Ishikawa (cell line): ENCODE data around the gene PAK6.

Experiments used
- CEBPB ChIP-seq: IDR thresholded peaks from 2 replicates; pipeline ENCODE4 v1.6.1; 2012
- CREB1 ChIP-seq: IDR thresholded peaks from 2 replicates; pipeline ENCODE4 v1.6.1; 2012; ENCODE audit warnings: low read depth
- EGR1 ChIP-seq: IDR thresholded peaks from 2 replicates; pipeline ENCODE4 v1.6.1; 2012
- EP300 ChIP-seq: IDR thresholded peaks from 2 replicates; pipeline ENCODE4 v1.6.1; 2012; ENCODE audit warnings: borderline replicate concordance
- FOXM1 ChIP-seq: IDR thresholded peaks from 2 replicates; pipeline ENCODE4 v1.6.1; 2012; ENCODE audit warnings: low read depth, borderline replicate concordance
- NFIC ChIP-seq: IDR thresholded peaks from 2 replicates; pipeline ENCODE4 v1.6.1; 2012
- RAD21 ChIP-seq: IDR thresholded peaks from 2 replicates; pipeline ENCODE4 v1.6.1; 2012; ENCODE audit warnings: low read depth
- TAF1 ChIP-seq: IDR thresholded peaks from 2 replicates; pipeline ENCODE4 v1.6.1; 2012; ENCODE audit warnings: low read depth, mild to moderate bottlenecking
- TCF12 ChIP-seq: IDR thresholded peaks from 2 replicates; pipeline ENCODE4 v1.6.1; 2012; ENCODE audit warnings: low read depth
- TEAD4 ChIP-seq: IDR thresholded peaks from 2 replicates; pipeline ENCODE4 v1.6.1; 2012
- USF1 ChIP-seq: IDR thresholded peaks from 2 replicates; pipeline ENCODE4 v1.6.1; 2012
- YY1 ChIP-seq: IDR thresholded peaks from 2 replicates; pipeline ENCODE4 v1.6.1; 2012; ENCODE audit warnings: low read depth
- ZBTB7A ChIP-seq: IDR thresholded peaks from 2 replicates; pipeline ENCODE4 v1.6.1; 2012; ENCODE audit warnings: low read depth
- TF ChIP-seq, protein P1 (sequence below): IDR thresholded peaks from 2 replicates; pipeline ENCODE4 v1.6.1; 2012; ENCODE audit warnings: low read depth, mild to moderate bottlenecking
- TF ChIP-seq, protein P2 (sequence below): IDR thresholded peaks from 2 replicates; pipeline ENCODE4 v1.6.1; 2012

Gene PAK6

GRCh38 chr15:40300367-40300766 lies 61.5 kb downstream of the PAK6 start:
- TF ChIP-seq USF1, result no peak
- TF ChIP-seq TAF1, result no peak

GRCh38 chr15:40300771-40301170 lies 61.9 kb downstream of the PAK6 start:
- TF ChIP-seq USF1, result no peak

DNA sequence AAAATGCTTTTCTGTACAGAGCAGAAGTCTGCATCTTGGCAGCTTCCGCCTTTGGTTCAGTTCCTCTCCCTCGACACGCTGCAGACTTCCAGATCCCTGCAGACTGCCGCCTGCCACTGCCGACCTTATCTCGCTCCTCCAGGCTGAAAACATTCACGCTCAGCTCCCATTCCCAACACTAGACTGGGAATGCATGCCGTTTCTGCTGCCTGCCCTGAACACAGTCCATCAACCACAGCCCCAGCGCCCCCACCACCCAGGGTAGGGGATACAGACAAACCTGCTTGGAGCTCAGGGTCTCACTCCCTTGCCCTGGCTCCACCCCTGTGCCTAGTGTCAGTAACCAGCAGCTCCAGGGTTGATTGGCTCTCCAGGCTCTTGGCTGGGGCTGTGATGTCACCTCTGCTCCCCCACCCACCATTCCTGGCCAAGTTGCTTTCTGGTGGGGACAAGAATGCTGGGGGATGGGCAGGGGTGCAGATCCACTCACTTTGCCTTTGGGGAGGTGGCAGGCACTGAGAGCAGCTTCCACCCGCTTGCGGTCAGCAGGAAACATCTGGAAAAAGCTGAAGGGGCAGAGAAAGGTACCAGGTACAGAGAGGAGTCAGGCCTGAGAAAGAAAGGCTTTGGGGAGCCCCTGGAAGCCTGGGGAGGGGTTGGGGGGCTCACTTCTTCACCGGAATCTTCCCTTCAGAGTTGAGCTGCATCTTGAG lies 62.8 kb downstream of the PAK6 start:
- TF ChIP-seq RAD21, result no peak
- no peak for TF ChIP-seq YY1
- TF ChIP-seq, protein P1, sequence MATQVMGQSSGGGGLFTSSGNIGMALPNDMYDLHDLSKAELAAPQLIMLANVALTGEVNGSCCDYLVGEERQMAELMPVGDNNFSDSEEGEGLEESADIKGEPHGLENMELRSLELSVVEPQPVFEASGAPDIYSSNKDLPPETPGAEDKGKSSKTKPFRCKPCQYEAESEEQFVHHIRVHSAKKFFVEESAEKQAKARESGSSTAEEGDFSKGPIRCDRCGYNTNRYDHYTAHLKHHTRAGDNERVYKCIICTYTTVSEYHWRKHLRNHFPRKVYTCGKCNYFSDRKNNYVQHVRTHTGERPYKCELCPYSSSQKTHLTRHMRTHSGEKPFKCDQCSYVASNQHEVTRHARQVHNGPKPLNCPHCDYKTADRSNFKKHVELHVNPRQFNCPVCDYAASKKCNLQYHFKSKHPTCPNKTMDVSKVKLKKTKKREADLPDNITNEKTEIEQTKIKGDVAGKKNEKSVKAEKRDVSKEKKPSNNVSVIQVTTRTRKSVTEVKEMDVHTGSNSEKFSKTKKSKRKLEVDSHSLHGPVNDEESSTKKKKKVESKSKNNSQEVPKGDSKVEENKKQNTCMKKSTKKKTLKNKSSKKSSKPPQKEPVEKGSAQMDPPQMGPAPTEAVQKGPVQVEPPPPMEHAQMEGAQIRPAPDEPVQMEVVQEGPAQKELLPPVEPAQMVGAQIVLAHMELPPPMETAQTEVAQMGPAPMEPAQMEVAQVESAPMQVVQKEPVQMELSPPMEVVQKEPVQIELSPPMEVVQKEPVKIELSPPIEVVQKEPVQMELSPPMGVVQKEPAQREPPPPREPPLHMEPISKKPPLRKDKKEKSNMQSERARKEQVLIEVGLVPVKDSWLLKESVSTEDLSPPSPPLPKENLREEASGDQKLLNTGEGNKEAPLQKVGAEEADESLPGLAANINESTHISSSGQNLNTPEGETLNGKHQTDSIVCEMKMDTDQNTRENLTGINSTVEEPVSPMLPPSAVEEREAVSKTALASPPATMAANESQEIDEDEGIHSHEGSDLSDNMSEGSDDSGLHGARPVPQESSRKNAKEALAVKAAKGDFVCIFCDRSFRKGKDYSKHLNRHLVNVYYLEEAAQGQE, result no peak
- no peak for TF ChIP-seq TCF12
- no peak for TF ChIP-seq EGR1
- no peak for TF ChIP-seq USF1
- no peak for TF ChIP-seq FOXM1
- TF ChIP-seq, protein P2, sequence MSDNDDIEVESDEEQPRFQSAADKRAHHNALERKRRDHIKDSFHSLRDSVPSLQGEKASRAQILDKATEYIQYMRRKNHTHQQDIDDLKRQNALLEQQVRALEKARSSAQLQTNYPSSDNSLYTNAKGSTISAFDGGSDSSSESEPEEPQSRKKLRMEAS, result no peak
- TF ChIP-seq CEBPB, result no peak
- TF ChIP-seq EP300, result no peak
- TF ChIP-seq ZBTB7A, result no peak
- TF ChIP-seq TAF1, result no peak
- no peak for TF ChIP-seq TEAD4
- no peak for TF ChIP-seq NFIC
- no peak for TF ChIP-seq CREB1

- TF ChIP-seq EGR1 (no peak), YY1 (no peak), CREB1 (no peak), FOXM1 (no peak), NFIC (no peak)
These were observed 63.5 kb downstream of the PAK6 start for GRCh38 chr15:40302288-40302886.

GRCh38 chr15:40302981-40303380 lies 64.1 kb downstream of the PAK6 start:
- TF ChIP-seq YY1 (no peak), TEAD4 (no peak), FOXM1 (no peak), EGR1 (no peak), NFIC (no peak), USF1 (no peak), CEBPB (no peak), TCF12 (no peak), EP300 (no peak), CREB1 (no peak), ZBTB7A (no peak), TAF1 (no peak), RAD21 (no peak)
- TF ChIP-seq, protein P1, result no peak
- TF ChIP-seq, protein P2, result no peak

DNA sequence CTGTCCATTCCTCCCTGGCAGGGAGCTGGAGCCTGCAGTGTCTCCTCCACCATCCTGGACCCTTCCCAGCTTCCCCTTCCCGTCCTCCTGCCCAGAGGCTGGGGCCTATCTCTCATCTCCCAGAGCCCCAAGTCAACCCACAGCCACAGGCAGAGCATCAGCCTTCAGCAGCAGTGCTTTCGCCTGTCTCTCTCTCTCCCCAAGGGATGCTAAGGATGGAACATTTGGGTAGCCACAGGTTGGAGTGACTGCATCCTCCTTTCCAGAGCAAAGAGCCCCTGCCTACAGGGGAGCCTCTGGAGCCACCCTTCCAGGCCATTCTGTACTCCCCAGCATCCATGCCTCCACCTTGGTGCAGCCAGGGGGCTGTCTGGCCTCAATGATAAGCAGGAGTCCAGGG lies 64.7 kb downstream of the PAK6 start:
- no peak for TF ChIP-seq YY1
- no peak for TF ChIP-seq RAD21
